Endothelial cell (in vitro differentiated cells): ENCODE data around the gene LGALS12. TPM values are rescaled to one million over a fixed set of nuclear protein-coding genes. Genes with fewer than 3 reads are reported as not detected.

Experiments used
- DNase-seq: peaks from one replicate; pipeline ENCODE4 v3.0.0; 2021; ENCODE audit warnings: low spot score
- H3K27ac Mint-ChIP-seq: one replicate; pipeline ENCODE4 v1.8.0; 2021; ENCODE audit warnings: mixed read lengths, inconsistent platforms; ENCODE audit not compliant: unreplicated experiment
- H3K27me3 Mint-ChIP-seq: one replicate; pipeline ENCODE4 v1.8.0; 2021; ENCODE audit warnings: mild to moderate bottlenecking, moderate library complexity, mixed read lengths, inconsistent platforms; ENCODE audit not compliant: unreplicated experiment
- H3K36me3 Mint-ChIP-seq: one replicate; pipeline ENCODE4 v1.8.0; 2021; ENCODE audit warnings: mild to moderate bottlenecking, low read depth, mixed read lengths, inconsistent platforms; ENCODE audit not compliant: unreplicated experiment
- H3K4me1 Mint-ChIP-seq: one replicate; pipeline ENCODE4 v1.8.0; 2021; ENCODE audit warnings: mild to moderate bottlenecking, mixed read lengths, inconsistent platforms; ENCODE audit not compliant: unreplicated experiment
- H3K4me3 Mint-ChIP-seq: one replicate; pipeline ENCODE4 v1.8.0; 2021; ENCODE audit warnings: mild to moderate bottlenecking, mixed read lengths, inconsistent platforms; ENCODE audit not compliant: unreplicated experiment
- H3K9me3 Mint-ChIP-seq: one replicate; pipeline ENCODE4 v1.8.0; 2021; ENCODE audit warnings: mixed read lengths, inconsistent platforms; ENCODE audit not compliant: unreplicated experiment
- CTCF ChIP-seq: fragments of 200-600 bp; sonication (generic); IDR thresholded peaks from one replicate; pipeline ENCODE4 v1.5.0; 2021; ENCODE audit warnings: antibody characterized with exemption; ENCODE audit not compliant: unreplicated experiment
- total RNA-seq: library from RNA; stranded (reverse); fragmentation: NEBNext Ultra II Directional; extraction: Animal tissue kit (Norgen Biotek cat#: 25700); gene quantifications from one replicate; pipeline ENCODE4 v1.2.1, GENCODE V29; 2021; ENCODE audit not compliant: unreplicated experiment

Gene LGALS12
- total RNA-seq, 1 donor from 2014 or later = 0.67 TPM

DNA sequence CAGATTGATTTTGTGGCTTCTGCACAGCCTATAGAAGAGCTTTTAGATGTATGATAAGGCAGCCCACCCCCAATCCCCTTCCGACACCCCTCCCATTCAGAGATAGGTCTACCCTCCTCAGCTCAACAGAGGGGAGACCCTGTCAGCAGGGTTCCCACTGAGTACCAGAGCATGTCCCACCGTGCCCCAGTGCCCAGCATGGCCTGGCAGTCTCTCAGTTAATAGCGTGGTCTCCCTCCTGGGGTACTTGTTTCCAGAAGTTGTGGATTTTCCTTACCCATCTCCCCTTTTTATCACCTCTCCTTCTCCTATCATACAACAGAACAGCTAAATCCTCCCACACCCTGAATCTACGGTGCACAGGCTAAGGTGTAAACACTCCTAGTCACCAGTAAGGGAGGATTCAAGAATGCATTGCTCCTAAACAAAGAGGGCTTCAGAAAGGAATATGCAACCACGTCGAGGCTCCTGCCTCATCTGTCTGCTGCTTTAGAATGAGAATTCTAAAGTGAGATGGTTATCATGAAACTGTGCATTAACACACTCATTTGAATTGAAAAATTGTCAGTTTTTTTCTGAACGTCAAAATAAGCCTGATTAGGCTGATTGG lies 50.6 kb downstream of the LGALS12 start:
- TF ChIP-seq CTCF = no peak
- Mint-ChIP-seq H3K27ac (no peak overlapping the region), H3K4me1 (peaks cover 6% of the 10 kb centered on the region)

DNA sequence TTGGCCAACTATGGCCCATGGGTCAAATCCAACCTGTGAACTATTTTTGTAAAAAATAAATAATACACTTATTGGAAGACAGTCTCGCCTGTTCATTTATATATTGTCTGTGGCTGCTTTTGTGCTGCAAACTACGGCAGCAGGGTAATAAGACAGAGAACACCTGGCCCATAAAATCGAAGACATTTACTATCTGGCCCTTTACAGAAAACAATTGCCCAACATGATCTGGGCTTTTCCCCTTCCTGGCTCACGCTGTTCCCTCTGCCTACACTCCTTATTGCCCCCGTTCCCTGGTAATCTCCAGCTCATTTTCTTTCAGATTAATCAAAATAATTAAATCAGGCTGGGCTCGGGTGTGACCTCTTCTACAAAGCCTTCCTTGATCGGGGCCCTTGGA lies 51.7 kb downstream of the LGALS12 start:
- H3K36me3 Mint-ChIP-seq = no peaks in the 10 kb centered on the region
- no peak overlapping the region for H3K27ac Mint-ChIP-seq
- H3K9me3 Mint-ChIP-seq = no peaks in the 10 kb centered on the region
- no peaks in the 10 kb centered on the region for H3K27me3 Mint-ChIP-seq
- TF ChIP-seq CTCF = no peak
- no peak overlapping the region for H3K4me3 Mint-ChIP-seq
- peaks cover 6% of the 10 kb centered on the region for H3K4me1 Mint-ChIP-seq
- no peak for DNase-seq

More for the DNA sequence above, 50.6 kb downstream of the LGALS12 start:
- peaks cover under 1% of the 10 kb centered on the region for H3K36me3 Mint-ChIP-seq
- no peaks in the 10 kb centered on the region for H3K27me3 Mint-ChIP-seq
- no peak overlapping the region for H3K4me3 Mint-ChIP-seq
- no peak for DNase-seq
- H3K9me3 Mint-ChIP-seq = no peaks in the 10 kb centered on the region

DNA sequence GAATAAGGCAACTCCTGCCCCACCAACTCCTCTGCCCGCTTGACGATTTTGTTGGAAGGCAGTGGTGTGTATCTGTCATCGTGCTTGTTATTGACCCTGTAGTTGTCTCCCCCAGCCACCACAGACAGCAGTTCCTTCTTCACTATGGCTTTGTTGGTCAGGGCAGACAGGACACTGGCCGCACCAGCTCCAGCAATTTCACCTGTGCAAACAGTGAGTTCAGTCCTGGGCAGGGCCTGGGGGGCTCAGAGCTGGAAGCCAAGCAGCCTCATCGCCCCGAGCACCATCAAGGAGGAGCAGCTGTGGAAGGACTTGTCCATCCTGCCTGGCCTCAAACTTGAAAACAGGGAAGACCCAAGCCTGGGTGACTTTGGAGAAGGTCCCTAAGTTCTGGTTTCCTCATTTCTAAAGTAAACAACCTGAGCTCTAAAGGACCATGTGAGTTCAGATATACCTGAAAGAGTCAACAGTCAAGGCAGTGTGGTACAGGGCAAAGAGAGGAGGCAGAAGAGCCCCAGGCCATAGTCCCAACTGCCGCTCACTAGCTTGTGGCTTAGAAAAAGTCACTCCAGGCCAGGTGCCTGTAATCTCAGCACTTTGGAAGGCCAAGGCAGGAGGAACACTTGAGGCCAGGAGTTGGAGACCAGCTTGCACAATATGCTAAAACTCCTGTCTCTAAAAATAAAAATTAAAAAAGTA lies 52.7 kb downstream of the LGALS12 start:
- H3K27me3 Mint-ChIP-seq = no peaks in the 10 kb centered on the region
- H3K4me3 Mint-ChIP-seq = no peak overlapping the region
- H3K9me3 Mint-ChIP-seq = no peaks in the 10 kb centered on the region
- DNase-seq = no peak
- H3K4me1 Mint-ChIP-seq = peaks cover 6% of the 10 kb centered on the region
- no peaks in the 10 kb centered on the region for H3K36me3 Mint-ChIP-seq
- no peak for TF ChIP-seq CTCF
- H3K27ac Mint-ChIP-seq = no peak overlapping the region

DNA sequence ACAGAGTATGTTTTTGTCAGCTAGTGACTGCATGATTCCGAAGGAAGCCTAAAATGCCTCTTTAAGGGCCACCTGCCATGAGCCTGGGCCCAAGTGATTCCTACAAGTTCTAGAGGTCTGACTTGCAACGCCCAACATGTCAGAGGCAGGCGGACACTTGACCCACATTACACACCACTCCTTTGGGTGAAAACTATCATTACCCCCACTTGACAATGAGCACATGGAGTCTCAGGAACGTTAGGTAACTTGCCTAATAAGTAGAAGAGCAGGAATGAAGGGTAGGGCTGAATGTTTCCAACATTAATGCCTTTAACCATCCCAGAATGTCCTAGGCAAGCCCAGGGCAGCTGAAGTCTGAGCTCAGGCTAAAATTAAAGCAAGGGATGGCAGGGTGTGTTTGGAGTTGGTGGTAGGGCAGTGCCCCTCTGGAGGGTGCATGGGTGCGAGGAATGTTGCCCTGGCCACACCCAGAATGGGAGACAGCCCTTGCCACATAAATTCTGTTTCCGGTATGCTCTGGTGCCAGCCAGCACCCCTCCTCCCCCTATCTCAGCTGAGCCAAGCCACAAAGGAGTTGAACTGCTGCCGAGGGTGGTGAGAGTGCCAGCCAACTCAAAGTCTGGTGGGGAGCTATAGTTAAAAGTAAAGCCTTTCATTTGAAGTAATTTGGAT lies 54.8 kb downstream of the LGALS12 start:
- H3K4me3 Mint-ChIP-seq = no peak overlapping the region
- H3K27ac Mint-ChIP-seq = no peak overlapping the region
- peaks cover 6% of the 10 kb centered on the region for H3K4me1 Mint-ChIP-seq
- no peak for DNase-seq
- no peak for TF ChIP-seq CTCF
- no peaks in the 10 kb centered on the region for H3K9me3 Mint-ChIP-seq
- no peaks in the 10 kb centered on the region for H3K27me3 Mint-ChIP-seq
- H3K36me3 Mint-ChIP-seq = no peaks in the 10 kb centered on the region
